Stimulated activated CD4-positive, alpha-beta T cell treated with anti-CD3 and anti-CD28 coated beads, Interleukin-15, amount 100 ng/mL, for 1 hour (primary cell): ENCODE results near the gene DCUN1D2.
"Not testable (repeated sequence)": the region's sequence is repeated elsewhere in the genome, so short reads cannot be mapped to it uniquely, and the experiment has no call there.

Experiments used
- DNase-seq, 2 donors: peaks; one replicate each; pipeline ENCODE4 v3.0.0-alpha.2; 2020; ENCODE audit warnings: low read depth in 1 of 2, low spot score in 1 of 2

DCUN1D2 gene

GRCh38 chr13:113468472-113469201 is 21.9 kb downstream of the DCUN1D2 start:
- DNase-seq = no peak

- no peak for DNase-seq
Measured at GRCh38 chr13:113468029-113468428, 22.5 kb downstream of the DCUN1D2 start.

GRCh38 chr13:113466383-113466782 is 24.1 kb downstream of the DCUN1D2 start:
- no peak for DNase-seq

- DNase-seq = no peak
Measured at GRCh38 chr13:113465300-113465699, 25.2 kb downstream of the DCUN1D2 start.

- no peak for DNase-seq
Measured at GRCh38 chr13:113464476-113464875, 26.0 kb downstream of the DCUN1D2 start.

GRCh38 chr13:113461022-113461751 is 29.3 kb downstream of the DCUN1D2 start:
- DNase-seq = no peak

- no peak for DNase-seq
Measured at GRCh38 chr13:113460599-113460998, 29.9 kb downstream of the DCUN1D2 start.

GRCh38 chr13:113460064-113460555 is 30.4 kb downstream of the DCUN1D2 start:
- no peak for DNase-seq

- no peak for DNase-seq
Measured at GRCh38 chr13:113458253-113459065, 32.1 kb downstream of the DCUN1D2 start.

- DNase-seq = no peak
Measured at GRCh38 chr13:113457510-113457909, 33.0 kb downstream of the DCUN1D2 start.

- DNase-seq = no peak
Measured at GRCh38 chr13:113456116-113456702, 34.3 kb downstream of the DCUN1D2 start.

GRCh38 chr13:113455384-113455783 is 35.1 kb downstream of the DCUN1D2 start:
- DNase-seq = no peak

GRCh38 chr13:113454936-113455335 is 35.6 kb downstream of the DCUN1D2 start:
- no peak for DNase-seq

- DNase-seq = no peak
Measured at GRCh38 chr13:113452942-113453901, 37.3 kb downstream of the DCUN1D2 start, which contains the start of gene ADPRHL1. Gene ADPRHL1 (minus strand): TSS chr13:113453488. CDS start chr13:113453437, 51 bp downstream.

- no peak for DNase-seq
Measured at GRCh38 chr13:113452466-113452865, 38.0 kb downstream of the DCUN1D2 start.

GRCh38 chr13:113451951-113452421 is 38.5 kb downstream of the DCUN1D2 start:
- no peak for DNase-seq

GRCh38 chr13:113450861-113451620 is 39.5 kb downstream of the DCUN1D2 start:
- DNase-seq = not testable (repeated sequence)

GRCh38 chr13:113450348-113450744 is 40.2 kb downstream of the DCUN1D2 start:
- DNase-seq = not testable (repeated sequence)
